ENCODE measurements around the gene LMX1A. TPM values are rescaled to one million over a fixed set of nuclear protein-coding genes. Genes with fewer than 3 reads are reported as not detected.
A peak's percentile ranks its signal among the peaks of the same experiment; 100 is the strongest.

LMX1A gene
- total RNA-seq, 1 experiment from 2014 or later = not detected

DNA sequence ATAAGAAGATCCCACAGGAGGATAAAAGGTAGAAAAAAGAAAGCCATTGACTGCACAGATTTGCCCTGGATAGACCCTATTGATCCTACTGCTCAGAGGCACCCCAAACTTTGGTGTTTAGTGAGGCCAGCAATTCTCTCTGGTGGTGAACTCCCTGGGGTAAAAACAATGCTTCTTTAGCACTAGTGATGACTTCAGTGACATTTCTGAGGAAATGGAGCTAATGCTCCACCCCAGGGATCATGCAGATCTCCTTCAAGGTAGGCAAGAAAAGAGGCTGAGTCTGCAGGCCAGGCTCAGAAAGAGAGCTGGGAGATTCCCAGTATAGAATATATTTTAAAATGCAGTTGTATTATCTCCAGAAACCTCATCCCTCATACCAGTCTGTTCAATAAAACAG lies 140.3 kb downstream of the LMX1A start:
- H3K4me3 Mint-ChIP-seq (ENCODE audit: unreplicated experiment) = no peak overlapping the region
- H3K27ac Mint-ChIP-seq (ENCODE audit: low read depth, unreplicated experiment) = no peak overlapping the region
- no peak for DNase-seq (ENCODE audit: unreplicated experiment)
- H3K9me3 Mint-ChIP-seq (ENCODE audit: unreplicated experiment) = no peaks in the 10 kb centered on the region
- H3K36me3 Mint-ChIP-seq (ENCODE audit: insufficient read depth, unreplicated experiment) = no peaks in the 10 kb centered on the region
- intact Hi-C loops (cut with micrococcal nuclease) = no loop called here
- ChIA-PET CTCF (interaction anchor here (0.7 to 1.2 kb wide), 3 partner anchors 12 to 153 kb away, joined by 3 to 6 read pairs (median 3); no protein-coding TSS in a partner anchor), POLR2A (no interaction called here)
- BruUV-seq (replicated peaks) = no TSS peak
- no peaks in the 10 kb centered on the region for H3K27me3 Mint-ChIP-seq (ENCODE audit: insufficient read depth, unreplicated experiment)
- TF ChIP-seq, protein P1, sequence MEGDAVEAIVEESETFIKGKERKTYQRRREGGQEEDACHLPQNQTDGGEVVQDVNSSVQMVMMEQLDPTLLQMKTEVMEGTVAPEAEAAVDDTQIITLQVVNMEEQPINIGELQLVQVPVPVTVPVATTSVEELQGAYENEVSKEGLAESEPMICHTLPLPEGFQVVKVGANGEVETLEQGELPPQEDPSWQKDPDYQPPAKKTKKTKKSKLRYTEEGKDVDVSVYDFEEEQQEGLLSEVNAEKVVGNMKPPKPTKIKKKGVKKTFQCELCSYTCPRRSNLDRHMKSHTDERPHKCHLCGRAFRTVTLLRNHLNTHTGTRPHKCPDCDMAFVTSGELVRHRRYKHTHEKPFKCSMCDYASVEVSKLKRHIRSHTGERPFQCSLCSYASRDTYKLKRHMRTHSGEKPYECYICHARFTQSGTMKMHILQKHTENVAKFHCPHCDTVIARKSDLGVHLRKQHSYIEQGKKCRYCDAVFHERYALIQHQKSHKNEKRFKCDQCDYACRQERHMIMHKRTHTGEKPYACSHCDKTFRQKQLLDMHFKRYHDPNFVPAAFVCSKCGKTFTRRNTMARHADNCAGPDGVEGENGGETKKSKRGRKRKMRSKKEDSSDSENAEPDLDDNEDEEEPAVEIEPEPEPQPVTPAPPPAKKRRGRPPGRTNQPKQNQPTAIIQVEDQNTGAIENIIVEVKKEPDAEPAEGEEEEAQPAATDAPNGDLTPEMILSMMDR (IDR thresholded peaks at IDR 0.05; ENCODE audit: unreplicated experiment) = no peak
- H3K4me1 Mint-ChIP-seq (ENCODE audit: insufficient read depth, unreplicated experiment) = no peaks in the 10 kb centered on the region

DNA sequence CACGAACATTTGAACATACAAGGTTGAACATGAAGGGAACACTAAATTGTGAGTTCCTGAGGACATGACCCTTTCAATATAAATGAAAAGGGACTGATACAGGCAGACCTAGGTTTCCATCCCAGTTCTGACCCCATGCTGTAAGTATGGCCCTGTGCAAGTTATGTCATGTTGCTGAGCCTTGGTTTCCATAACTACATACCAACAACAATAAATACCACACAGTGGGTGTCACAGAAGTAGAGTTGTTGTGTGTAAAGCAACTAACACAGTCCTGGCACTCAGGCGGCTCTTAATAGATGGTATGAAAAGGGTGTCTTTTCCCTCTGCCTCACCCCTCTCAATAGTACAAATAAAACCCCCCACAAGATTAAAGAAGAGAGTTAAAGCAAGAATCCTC lies 140.8 kb downstream of the LMX1A start:
- POLR2A ChIA-PET = no interaction called here
- BruUV-seq (replicated peaks) = no TSS peak
- Mint-ChIP-seq H3K36me3 (ENCODE audit: insufficient read depth, unreplicated experiment) (no peaks in the 10 kb centered on the region), H3K27me3 (ENCODE audit: insufficient read depth, unreplicated experiment) (no peaks in the 10 kb centered on the region), H3K4me3 (ENCODE audit: unreplicated experiment) (no peak overlapping the region), H3K27ac (ENCODE audit: low read depth, unreplicated experiment) (no peak overlapping the region), H3K9me3 (ENCODE audit: unreplicated experiment) (no peaks in the 10 kb centered on the region), H3K4me1 (ENCODE audit: insufficient read depth, unreplicated experiment) (no peaks in the 10 kb centered on the region)
- DNase-seq (ENCODE audit: unreplicated experiment) = no peak
- CTCF ChIA-PET = interaction anchor here (0.7 to 1.2 kb wide), 3 partner anchors 11 to 153 kb away, joined by 3 to 6 read pairs (median 3); no protein-coding TSS in a partner anchor
- intact Hi-C loops (cut with micrococcal nuclease) = no loop called here
- TF ChIP-seq, protein P1 (IDR thresholded peaks at IDR 0.05; ENCODE audit: unreplicated experiment) = no peak

DNA sequence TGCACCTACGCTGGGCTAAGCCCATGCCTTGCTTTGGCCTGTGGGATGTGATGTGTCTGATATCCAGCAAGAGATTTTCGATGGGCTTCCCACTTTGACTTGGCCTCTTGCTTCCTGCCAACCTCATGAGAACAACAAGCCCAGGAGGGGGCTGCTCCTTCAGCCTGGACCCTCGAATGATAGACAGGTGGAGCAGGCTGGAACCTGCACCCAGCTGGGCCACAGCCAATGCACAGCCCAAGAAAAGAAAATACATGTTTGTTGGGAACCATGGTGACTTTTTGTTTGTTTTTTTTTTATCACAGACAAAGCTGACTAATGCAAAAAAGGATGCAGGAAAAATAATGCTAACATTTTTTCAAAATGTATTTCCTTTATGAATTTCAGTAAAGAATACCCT lies 144.3 kb downstream of the LMX1A start:
- H3K27me3 Mint-ChIP-seq (ENCODE audit: insufficient read depth, unreplicated experiment) = no peaks in the 10 kb centered on the region
- ChIA-PET CTCF (no interaction called here), POLR2A (no interaction called here)
- no peaks in the 10 kb centered on the region for H3K36me3 Mint-ChIP-seq (ENCODE audit: insufficient read depth, unreplicated experiment)
- no peaks in the 10 kb centered on the region for H3K4me1 Mint-ChIP-seq (ENCODE audit: insufficient read depth, unreplicated experiment)
- H3K9me3 Mint-ChIP-seq (ENCODE audit: unreplicated experiment) = no peaks in the 10 kb centered on the region
- no peak for DNase-seq (ENCODE audit: unreplicated experiment)
- H3K4me3 Mint-ChIP-seq (ENCODE audit: unreplicated experiment) = no peak overlapping the region
- TF ChIP-seq, protein P1 (IDR thresholded peaks at IDR 0.05; ENCODE audit: unreplicated experiment) = no peak
- H3K27ac Mint-ChIP-seq (ENCODE audit: low read depth, unreplicated experiment) = no peak overlapping the region
- intact Hi-C loops (cut with micrococcal nuclease) = no loop called here
- BruUV-seq (replicated peaks) = no TSS peak

DNA sequence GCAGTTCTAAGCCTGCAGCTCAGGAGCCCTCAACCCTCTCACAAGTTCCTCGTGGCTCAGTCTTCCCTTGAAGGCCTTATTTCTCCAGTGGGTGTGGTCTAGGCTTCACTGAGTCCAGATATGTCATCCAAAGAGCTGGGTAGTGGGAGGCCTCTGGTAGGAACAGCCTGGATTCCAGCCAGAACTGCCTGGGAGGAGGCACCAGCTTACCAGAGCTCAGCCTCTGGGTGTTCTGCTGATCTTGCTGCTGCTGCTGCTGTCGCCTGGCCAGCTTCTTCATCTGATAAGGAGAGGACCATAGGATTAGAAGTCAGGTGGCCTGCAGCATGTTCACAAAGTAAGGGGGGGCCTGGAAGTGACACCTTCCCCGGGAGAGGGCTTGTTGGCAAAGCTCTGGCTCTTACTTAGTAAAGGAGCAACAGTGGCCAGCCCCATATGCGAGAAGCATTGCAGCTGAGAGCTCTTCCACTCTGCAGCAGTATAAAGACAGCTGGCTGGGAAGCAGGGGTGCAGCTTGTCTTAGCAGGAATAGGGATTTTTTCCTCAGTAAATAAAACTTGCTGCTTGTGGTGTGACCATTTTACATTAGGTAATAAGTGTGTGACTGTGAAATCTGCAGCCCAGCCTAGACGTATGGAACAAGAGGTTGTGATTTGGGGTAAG lies 148.5 kb downstream of the LMX1A start:
- intact Hi-C loops (cut with micrococcal nuclease) = no loop called here
- Mint-ChIP-seq H3K27me3 (ENCODE audit: insufficient read depth, unreplicated experiment) (no peaks in the 10 kb centered on the region), H3K4me3 (ENCODE audit: unreplicated experiment) (no peak overlapping the region), H3K27ac (ENCODE audit: low read depth, unreplicated experiment) (no peak overlapping the region), H3K9me3 (ENCODE audit: unreplicated experiment) (no peaks in the 10 kb centered on the region), H3K36me3 (ENCODE audit: insufficient read depth, unreplicated experiment) (no peaks in the 10 kb centered on the region), H3K4me1 (ENCODE audit: insufficient read depth, unreplicated experiment) (no peaks in the 10 kb centered on the region)
- CTCF ChIA-PET = interaction anchor here (0.6 to 1.9 kb wide), 4 partner anchors 44 to 612 kb away, joined by 3 to 7 read pairs (median 4); no protein-coding TSS in a partner anchor
- POLR2A ChIA-PET = interaction anchor here (0.7 kb wide), 1 partner anchor 39 kb away, joined by 3 read pairs; no protein-coding TSS in a partner anchor
- DNase-seq (ENCODE audit: unreplicated experiment) = peak; percentile 11
- BruUV-seq (replicated peaks) = no TSS peak
- TF ChIP-seq, protein P1 (IDR thresholded peaks at IDR 0.05; ENCODE audit: unreplicated experiment) = no peak
